AG09319 (cell line): ENCODE measurements around the gene SLC35C1.
A peak's percentile ranks its signal among the peaks of the same experiment; 100 is the strongest.

ENCODE experiments used
- DNase-seq: peaks from one replicate; pipeline ENCODE4 v3.0.0-alpha.2; 2010; ENCODE audit warnings: low read depth; ENCODE audit errors: extremely low read depth
- CTCF ChIP-seq: IDR thresholded peaks from 2 replicates; pipeline ENCODE4 v1.5.1; 2011; ENCODE audit warnings: low read depth, mild to moderate bottlenecking, inconsistent platforms, low read length, moderate library complexity

The SLC35C1 gene

DNA sequence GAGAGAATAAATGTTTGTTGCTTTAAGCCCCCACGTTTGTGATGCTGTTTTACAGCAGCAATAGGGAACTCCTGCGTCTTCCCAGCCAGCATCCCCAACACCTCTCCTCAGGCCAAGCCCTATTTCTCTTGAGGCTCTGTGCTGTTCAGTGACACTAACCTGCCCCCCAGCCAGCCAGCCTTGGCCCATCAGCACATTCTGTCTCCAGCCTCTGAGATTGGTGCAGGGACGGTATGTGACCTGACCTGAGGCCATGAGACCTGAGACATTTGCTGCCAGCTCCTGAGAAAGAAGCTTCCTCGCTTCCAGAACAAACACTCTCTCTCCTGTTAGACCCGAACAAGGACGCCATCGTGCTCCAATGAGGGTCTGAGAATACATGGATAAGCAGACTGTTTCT, 38.5 kb upstream of the SLC35C1 start:
- no peak for DNase-seq
- TF ChIP-seq CTCF, result no peak

DNA sequence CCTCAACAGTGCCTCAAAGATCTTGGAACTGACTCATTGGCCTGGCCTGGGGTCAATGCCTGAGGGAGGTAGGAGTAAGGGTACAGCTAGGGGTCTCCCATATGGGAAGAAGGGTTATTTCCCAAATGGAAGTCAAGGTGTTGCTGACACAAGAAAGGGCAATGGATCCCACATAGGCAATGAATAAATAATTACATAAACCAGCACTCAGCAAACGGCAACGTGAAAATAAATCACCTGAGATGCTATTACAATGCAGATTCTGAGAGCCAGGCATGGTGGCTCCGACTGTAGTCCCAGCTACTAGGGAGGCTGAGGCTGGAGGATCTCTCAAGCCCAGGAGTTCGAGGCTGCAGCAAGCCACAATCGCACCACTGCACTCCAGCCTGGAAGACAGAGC, 36.5 kb upstream of the SLC35C1 start:
- TF ChIP-seq CTCF, result no peak
- no peak for DNase-seq

- TF ChIP-seq CTCF, result no peak
- no peak for DNase-seq
Measured at GRCh38 chr11:45769960-45770359, 35.0 kb upstream of the SLC35C1 start.

DNA sequence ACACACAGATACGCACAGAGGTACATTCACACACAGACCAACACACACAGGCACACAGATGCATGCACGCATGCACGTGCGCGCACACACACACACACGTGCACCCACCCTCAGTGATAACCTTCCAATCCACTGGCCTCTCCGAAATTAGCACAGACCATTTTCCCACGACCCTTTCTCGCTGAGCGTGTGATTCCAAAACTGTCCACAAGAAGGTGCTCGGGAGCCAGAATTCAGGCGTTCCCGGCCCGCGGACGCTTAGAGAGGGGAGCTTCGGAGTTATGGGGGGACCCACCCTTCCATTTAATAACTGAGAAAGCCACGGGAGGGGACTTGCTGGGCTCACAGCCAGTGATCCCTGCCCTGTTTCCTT, 33.8 kb upstream of the SLC35C1 start:
- peak; percentile 5 for DNase-seq
- TF ChIP-seq CTCF, result peak; percentile 91

GRCh38 chr11:45771566-45772448, 33.1 kb upstream of the SLC35C1 start:
- peak; percentile 93 for TF ChIP-seq CTCF
- DNase-seq, result peak; percentile 18

DNA sequence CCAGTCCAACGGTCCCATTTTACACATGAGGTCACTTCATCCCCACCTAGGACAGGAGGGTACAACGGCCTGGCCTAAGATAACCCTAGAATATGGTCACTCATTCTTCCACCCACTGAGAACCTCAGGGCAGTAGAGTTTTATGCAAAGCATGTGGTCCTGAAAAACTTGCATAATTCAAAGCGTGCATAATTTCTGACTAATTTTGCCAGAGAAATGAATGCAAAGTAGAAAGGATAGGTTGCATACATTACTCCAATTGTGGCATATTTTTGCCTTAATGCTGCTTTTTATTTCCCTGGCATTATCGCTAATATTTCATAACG, 32.5 kb upstream of the SLC35C1 start:
- no peak for TF ChIP-seq CTCF
- DNase-seq, result no peak

DNA sequence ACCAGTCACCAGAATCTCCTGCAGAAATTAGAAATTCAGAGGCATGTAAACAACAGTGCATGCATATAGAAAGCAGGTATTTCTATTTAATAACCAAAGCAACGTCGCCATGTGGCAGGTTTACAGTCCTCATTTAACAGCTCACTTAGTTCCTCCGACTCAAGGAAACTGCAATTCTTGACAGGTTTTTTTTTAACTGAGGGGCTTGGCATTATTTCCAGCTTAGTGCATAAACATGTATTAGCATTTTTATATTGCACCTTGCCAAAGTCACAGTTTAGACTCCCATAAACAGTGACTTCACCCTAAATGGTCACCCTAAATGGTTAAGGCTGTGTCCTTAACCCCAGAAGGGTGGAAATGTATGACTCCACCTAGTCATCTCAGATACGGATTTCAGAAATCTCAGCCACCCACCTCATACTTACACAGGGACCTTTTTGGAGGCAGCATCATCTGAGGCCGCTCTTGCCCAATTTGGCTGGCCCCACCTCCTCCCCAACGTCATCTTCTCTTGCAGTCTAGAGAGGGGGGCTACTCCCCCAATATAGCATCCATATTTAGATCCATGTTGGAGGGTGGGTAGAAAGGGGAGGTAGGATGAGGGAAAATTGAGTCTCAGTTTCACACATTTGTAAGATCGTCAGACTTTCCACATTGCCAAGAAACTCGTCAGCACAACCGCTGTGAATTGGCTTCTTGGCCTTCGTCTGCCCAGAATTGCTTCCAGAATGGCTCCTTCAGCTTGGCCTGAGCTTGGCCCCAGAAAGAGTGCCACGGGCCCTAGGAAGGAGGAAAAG, 31.8 kb upstream of the SLC35C1 start:
- no peak for DNase-seq
- TF ChIP-seq CTCF, result no peak
